HG02840 (cell line): ENCODE results near the gene SLC25A33.

Experiments used
- ATAC-seq: cut with Tn5 transposase; IDR thresholded peaks from one replicate; pipeline ENCODE4 v1.9.1; 2021; ENCODE audit warnings: mild to moderate bottlenecking, moderate library complexity, moderate number of reproducible peaks; ENCODE audit not compliant: unreplicated experiment, low FRiP score

SLC25A33 gene

DNA sequence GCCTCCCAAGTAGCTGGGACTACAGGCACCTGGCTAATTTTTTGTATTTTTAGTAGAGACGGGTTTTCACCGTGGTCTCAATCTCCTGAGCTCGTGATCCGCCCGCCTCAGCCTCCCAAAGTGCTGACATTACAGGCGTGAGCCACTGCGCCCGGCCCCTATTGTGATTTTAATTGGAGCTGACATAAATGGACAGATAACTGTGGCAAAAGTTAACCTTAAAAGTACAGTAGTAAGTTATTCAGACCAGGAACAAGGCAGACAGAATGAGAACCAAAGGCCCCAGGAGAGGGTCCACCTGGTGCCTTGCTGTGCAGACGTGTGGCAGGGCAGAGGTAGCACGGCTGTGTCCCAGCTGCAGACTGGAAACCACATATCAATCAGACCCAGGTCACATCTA is 60.5 kb downstream of the SLC25A33 start:
- no peak for ATAC-seq

DNA sequence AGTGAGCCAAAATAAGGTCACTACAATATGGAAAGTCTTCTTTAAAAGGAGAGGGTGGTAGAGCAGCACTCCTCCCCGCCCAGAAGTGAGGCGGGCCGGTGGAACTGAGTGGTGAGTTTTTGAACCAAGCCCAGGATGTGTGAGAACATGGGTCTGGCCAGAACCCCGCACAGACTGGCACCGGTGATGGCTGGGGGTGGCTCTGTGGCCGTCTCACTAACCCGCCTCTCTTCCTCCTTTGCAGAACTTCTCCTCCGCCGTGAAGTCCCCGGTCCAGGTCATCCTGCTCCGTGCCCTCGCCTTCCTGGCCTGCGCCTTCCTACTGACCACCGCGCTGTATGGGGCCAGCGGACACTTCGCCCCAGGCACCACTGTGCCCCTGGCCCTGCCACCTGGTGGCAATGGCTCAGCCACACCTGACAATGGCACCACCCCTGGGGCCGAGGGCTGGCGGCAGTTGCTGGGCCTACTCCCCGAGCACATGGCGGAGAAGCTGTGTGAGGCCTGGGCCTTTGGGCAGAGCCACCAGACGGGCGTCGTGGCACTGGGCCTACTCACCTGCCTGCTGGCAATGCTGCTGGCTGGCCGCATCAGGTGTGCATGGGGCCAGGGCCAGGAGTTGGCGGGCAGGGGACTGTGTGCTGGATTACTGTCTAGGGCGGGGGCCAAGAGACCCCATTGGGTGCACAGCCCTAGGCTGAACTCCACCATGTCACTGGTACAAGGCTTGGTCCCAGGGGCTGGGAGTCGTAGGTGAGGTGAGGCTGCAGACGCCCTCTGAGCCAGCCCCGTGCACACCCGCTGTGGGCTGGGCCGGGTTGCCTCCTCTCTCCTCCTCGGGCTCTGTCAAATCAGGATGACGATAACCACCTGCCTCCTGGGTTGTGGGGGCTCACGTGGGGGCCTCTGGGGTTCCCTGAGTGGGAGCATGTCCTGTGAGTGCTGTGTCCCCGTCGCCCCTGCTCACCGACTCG is 61.9 kb downstream of the SLC25A33 start:
- ATAC-seq: no peak

DNA sequence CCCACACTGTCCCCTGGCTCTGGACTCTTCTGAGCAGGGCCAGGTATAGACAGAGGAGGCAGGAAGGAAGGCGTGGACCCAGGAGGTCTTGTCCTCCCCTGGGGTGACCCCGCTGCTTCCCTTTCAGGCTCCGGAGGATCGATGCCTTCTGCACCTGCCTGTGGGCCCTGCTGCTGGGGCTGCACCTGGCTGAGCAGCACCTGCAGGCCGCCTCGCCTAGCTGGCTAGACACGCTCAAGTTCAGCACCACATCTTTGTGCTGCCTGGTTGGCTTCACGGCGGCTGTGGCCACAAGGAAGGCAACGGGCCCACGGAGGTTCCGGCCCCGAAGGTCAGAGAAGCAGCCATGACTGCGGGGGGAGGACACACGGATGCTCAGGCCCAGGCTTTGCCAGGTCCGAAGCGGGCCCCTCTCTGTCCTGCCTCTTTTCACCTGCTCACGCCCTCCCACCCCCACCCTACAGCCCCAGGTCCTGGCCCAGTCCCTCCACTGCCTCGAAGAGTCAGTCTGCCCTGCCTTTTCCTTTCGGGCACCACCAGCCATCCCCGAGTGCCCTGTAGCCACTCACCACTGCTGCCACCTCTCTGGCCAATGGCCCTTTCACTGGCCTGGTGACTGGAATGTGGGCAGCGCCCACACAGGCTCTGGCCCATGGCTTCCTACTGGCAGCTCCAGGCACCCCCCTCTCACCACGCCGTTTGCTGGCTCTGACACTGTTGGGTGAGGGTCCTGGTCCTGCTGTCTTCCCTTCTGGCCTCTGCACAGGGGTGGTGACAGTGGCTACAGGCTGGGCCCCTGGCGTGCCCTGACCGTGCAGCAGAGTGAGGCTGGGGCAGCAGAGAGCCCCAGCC is 62.9 kb downstream of the SLC25A33 start:
- ATAC-seq: no peak

DNA sequence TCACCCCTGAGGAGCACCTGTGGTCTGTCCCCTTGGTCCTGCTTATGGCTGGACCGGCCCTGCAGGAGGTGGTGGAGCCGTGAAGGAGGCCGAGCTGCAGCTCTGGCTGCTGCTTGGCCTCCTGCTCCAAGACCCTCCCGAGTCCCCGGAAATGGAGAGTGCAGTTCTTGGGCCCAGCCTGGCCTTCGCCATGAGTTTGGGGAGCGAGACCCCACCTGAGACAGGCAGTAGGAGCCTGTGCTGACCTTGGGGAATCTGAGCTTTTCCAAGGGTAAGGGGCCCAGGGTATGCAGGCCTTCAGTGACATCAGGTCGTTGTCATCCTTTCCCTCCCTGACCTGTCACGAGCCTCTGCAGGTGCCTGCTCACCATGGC is 63.5 kb downstream of the SLC25A33 start:
- ATAC-seq: no peak

DNA sequence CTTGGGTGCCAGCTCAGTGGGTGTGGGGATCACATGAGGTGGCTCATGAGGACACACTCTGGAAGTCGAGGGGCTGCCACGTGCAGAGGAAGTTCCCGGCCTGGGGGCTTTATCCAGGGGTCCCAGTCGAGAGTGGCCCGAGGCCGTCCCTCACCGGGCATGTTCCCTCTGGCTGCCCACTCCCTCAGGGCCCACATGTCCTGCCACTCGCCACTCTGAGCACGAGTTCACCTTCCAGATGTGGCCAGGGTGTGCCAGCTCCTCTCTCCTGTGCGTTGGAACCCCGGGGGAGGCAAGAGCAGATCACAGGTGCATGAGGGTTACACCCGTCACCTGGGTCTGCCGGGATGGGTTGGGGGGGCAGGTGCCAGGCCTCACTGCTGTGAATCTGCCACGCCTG is 64.0 kb downstream of the SLC25A33 start:
- no peak for ATAC-seq

DNA sequence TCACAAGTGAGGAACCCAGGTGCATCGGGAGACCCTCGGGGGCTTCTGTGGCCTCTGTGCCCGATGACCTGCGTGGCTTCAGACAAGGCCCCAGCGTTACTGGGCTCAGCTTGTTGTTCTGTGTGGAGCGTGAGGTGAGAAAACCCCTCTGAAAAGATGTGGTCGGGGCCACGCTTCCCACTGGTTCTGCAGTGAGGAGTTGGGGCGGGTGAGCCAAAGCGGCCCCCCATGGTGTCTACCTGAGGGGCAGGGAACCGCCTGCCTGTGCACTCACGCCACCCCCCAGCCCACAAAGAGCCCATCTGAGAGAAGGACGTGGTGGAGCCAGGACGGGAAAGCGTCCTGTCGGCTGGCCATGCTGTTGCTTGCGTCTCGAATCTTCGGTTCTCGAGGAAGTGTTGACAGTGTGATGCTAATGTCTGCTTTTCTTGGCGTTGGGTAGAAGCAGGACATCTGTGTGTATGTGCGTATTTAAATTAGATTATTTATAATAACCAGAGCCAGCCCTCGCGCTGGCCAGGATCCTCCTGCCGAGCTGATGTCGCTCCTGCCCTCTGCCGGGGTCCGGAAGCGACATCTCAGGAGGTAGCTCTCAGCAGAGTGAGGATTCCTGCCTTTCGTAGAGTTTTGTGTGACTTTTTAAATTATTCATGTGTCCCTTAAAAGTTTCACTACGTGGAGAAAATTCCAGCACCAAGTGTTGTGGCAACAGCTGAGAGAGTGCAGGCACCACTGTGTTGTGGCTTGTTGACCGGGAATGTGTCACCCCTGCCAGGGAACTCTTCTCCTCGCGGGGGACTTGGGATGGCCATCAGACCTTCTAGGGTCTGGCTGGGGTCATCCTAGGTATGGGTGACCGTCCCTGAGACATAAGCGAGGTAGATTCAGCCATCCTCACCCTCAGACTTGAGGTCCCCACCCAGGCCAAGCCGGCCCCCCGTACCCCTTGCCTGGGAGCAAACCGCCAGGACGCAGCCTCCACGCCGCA is 64.8 kb downstream of the SLC25A33 start:
- ATAC-seq: no peak

DNA sequence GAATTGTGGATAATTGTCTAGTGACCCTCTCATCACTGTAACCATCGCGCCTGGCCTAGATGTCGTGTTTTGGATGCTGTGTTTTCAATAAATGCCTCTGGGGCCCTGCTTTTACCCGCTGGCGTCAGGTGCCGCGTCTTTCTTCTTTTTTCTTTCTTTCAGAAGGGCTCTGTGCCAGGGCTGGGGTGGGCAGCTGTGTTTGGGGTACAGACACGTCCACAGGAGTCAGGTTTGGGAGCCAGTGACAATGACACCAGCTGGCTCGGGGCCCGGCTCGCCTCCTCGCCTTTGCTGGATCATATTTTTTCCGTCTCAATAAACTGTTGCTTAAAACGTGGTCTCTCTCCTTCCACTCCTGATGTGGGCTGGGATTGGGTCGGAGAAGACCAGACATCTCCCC is 65.6 kb downstream of the SLC25A33 start:
- ATAC-seq: no peak

DNA sequence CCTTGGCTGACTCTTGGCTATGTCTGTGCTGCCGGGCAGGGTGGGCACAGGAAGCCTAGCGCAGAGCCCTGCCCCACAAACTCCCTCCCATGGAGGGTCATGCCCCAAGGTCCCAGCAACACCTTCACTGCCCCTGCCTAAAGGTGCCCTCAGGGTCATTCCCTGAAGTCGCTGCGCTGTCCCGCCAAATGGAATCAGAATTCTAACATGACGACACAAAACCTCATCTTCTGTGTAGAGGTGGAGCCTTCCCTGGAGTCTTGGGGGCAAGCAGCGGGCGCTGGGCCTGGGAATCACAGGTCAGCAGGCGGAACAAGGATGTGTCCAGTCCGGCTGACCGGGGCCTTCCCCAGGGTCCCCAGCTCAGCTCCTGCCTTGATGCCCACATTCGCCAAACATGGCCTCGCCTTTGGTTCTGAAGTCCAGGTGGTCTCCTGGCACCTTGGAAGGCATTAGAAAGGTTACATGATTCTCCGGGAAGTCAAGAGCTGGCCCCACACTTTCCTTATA is 66.7 kb downstream of the SLC25A33 start:
- ATAC-seq: no peak

DNA sequence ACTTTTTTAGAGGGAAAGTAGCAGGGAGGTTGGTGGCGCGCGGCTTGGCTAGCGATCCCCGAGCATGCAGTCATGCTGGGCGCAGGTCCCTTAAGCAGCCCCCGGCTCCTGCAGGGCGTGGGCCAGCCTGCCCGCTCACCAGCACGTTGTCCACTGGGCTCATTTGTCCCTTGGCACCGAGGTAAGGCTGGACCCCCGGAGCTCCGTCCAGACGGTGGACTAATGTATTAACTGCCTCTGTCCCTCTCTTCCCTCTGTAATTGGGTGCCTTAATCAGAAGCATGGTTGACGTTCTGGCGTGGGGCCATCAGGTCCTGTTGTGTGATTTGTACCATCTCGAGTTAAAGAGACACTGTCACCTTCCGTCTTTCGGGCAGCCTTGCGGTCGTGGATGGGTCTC is 67.2 kb downstream of the SLC25A33 start:
- ATAC-seq: no peak

DNA sequence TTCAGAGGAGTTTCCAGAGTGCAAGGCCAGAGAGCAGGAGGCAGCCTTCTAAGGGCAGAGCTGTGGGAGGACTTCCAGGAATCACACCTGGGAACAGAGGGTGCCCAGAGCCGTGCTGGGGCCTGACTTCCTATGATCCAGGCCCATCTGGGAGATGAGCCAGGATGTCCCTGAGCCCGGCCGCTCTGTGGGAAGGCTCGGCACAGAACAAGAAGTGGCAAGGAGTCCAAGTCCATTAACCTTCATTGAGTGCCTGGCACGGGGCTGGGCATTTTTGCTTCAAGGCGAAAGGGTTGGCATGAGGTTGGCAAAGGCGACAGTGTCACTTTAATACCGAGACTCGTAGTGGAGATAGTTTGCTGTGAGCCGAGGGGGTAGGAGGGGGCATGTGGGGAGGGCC is 67.7 kb downstream of the SLC25A33 start:
- ATAC-seq: no peak

DNA sequence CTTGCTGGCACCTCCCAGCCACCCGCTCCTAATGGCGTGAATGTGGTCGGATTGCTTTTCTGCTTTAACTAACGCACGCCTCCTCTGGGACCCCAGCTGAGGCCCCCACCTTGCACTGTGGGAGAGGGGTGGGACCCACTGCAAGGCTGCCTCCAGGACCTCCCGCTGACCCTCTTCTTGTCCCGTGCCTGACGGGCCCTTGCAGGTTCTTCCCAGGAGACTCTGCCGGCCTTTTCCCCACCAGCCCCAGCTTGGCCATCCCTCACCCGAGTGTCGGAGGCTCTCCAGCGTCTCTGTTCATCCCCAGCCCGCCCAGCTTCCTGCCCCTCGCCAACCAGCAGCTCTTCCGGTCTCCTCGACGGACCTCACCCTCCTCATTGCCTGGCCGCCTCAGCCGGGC is 68.1 kb downstream of the SLC25A33 start:
- no peak for ATAC-seq

DNA sequence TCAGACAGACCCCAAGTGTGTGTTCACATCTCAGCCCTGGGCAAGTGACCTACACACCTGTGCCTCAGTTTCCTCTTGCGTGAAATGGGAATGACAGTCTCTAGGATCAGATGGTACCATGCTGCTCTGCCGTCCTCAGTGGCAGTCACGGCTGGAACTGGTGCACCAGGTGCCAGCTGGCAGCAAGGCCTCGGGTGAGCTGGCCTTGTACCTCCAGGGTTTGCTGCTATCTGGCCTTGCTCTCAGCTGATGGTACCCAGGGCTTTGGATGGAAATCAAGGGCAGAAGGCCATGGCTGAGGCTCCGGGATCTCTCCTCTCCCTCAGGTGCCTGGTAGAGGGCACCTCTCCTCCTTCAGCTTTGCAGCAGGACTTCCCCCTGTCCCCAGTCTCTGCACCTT is 70.7 kb downstream of the SLC25A33 start:
- ATAC-seq: no peak

DNA sequence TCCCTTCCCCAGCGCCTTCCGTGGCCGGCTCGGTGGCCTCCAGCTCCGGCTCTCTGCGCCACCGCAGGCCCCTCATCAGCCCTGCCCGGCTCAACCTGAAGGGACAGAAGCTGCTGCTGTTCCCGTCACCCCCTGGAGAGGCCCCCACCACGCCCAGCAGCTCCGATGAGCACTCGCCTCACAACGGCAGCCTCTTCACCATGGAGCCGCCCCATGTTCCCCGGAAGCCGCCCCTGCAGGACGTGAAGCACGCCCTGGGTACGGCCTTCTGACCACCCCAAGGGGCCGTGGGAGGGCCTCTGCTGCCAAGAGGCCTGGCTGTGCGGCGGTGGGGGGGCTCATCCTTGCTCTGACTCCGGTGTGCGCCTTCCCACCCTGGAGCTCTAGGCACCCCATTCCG is 71.3 kb downstream of the SLC25A33 start:
- ATAC-seq: no peak

DNA sequence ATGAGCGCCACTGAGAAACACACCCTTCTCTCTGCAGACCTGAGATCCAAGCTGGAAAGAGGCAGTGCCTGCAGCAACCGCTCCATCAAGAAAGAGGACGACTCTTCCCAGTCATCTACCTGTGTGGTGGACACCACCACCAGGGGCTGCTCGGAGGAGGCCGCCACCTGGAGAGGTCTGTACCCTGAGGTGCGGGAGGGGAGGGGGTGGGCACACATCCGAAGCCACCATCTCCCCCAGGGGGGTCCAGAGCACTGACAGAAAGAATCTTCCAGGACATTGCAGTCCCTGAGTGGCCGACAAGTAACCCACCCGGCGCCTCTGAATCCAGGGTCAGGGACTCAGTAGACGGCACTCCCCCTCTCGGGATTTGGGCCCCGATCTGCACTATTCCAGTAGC is 72.5 kb downstream of the SLC25A33 start:
- ATAC-seq: no peak

DNA sequence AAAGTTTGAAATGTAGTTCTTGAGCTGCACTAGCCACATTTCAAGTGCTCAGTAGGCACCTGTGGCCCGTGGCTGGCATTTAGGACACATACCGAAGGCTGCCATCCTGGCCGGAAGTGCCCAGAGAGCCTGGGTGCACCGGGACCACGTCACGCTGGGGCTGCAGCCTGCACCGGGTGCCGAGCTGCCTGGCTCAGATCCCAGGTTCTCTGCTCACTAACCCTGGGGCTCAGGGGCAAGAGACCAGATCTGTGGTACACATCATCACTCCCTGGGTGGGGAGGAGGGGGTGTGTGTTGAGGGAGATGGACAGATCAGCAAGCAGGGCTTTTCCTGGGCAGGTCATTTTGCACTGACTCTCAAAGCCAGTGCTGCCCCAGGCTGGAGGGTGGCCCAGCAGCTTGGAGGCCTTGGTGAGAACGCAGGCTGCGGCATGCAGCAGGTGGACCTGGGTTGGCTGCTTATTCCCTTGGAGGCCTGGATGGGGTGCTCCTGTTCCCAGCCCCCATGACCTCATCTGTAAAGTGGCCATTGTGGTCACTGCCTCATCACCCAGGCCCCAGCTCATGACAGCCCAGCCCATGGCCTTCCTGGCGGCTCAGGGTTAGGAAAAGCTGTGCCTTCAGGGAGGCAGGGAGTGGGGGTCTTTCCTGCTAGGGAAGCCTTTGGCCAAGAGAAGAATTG is 73.0 kb downstream of the SLC25A33 start:
- no peak for ATAC-seq

DNA sequence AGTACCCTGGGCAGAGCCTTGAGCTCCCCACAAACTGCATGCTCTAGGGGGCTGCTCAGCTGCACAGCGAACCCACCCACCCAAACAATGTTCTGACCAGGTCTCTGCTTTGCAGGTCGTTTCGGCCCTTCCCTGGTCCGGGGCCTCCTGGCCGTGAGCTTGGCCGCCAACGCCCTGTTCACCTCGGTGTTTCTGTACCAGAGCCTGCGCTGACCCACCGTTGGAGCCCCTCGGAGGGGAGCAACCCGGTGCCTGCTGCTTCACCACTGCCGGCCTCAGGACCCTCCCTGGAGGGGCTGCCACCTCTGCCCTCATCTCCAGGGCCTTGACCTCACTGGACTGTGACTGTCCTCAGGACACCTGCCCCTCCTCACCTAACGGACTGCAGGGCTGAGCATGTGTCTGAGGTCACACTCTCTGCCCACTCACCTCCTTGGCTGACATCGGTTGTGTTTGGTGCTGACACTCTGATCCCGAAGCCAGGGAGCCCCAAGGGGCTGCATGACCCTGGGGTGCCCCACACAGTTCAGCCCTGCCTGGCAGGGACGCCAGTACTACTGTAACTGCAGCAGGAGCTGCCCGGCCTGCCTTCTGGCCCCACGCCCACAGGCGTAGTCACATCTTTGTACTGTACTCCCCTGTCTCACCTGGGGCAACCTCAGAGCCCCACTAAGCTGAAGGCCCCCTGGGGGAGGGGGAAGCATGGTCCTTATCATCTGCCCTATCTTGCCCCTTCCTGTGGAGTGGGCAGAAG is 73.8 kb downstream of the SLC25A33 start:
- no peak for ATAC-seq

DNA sequence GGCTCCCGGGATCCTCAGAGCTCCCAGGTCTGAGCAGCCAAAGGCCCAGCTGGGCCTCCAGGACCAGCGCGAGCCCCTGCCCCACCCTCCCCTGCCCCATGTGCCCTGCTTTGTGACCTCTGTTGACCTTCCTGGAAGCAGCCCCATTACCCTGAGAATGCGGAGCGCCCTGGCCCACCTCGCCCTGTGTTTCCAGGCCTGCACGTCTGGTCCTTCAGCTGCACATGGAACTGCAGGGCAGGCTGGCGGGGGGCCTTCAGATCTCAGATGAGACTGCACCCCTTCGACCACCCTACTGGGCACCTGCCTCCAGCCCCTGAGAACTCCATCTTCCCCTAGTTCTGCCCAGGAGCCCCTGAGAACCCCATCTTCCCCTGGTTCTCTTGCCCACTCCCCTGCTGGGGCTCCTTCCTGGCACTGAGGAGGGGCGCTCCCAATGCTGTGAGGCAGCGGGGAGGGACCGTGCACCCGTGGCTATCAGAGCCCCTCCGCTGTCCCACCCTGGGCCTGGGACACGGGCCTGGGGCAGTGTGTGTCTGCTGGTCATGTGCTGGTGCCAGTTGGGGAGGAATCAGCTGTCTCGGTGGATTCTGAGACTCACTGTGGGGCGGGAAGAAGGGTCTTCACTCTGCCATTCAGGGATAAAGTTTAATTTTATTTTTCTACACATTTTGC is 74.5 kb downstream of the SLC25A33 start:
- ATAC-seq: no peak

DNA sequence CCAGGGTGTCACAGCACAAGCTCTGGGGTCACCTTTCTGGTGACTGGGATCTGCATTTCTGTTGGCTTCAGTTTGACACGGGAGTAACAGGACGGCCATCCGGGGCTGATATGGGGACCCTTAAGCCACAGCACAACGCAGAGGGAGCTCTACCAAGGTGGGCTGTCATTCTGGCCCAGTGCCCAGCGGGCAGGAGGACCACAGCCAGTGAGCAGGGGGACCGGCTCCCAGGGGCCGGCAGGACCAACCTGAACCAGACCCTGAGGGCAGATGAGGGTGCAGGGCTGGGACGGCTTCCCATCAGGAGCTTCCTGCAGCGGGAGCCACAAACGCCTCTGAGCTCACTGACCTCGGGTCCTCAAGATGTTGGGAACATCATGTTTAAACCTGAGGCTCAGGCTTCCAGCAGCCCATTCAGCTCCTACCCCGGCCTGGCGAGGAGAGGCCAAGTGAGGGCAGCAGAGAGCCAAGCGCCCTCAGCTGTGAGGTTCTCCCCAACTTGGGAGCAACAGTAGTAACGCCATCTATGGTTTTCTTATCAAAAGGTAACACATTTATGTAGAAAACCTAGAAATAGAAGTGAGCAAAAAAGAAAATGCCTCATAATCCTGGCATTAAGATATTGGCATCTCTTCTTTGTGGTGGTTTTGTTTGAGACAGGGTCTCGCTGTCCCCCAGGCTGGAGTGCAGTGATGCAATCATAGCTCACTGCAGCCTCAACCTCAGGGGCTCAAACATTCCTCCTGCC is 76.2 kb downstream of the SLC25A33 start:
- ATAC-seq: no peak
